ENCODE measurements around the gene FAM25A. TPM values are rescaled to one million over a fixed set of nuclear protein-coding genes. Genes with fewer than 3 reads are reported as not detected.
"Not testable (repeated sequence)": the region's sequence is repeated elsewhere in the genome, so short reads cannot be mapped to it uniquely, and the experiment has no call there.

Gene FAM25A
- not detected in 2 replicates for total RNA-seq

- H3K4me1 Mint-ChIP-seq; H3K27ac Mint-ChIP-seq; intact Hi-C loops (cut with micrococcal nuclease); DNase-seq; H3K4me3 Mint-ChIP-seq; H3K27me3 Mint-ChIP-seq; H3K9me3 Mint-ChIP-seq; H3K36me3 Mint-ChIP-seq (ENCODE audit: low read depth): not testable (repeated sequence)
These were observed at the start of gene FAM25A for GRCh38 chr10:87020056-87020455. Gene FAM25A, plus strand, starts transcription at chr10:87020294. Its CDS starts 31 bp downstream, at chr10:87020325.

DNA sequence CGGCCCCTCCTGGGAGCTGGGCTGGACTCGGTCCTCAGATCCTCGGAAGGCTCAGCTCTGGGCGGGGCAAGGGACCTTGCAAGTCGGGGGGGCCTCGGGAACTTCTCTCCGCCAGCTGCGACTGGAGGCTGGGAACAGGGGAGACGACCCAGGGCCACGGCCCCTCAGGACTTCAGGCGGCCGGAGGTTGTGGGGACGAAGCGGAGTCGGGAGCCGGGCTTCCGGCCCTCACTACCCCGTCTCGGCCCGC is 49.2 kb upstream of the FAM25A start:
- no peaks in the 10 kb centered on the region for H3K9me3 Mint-ChIP-seq
- H3K4me3 Mint-ChIP-seq: peak overlapping the region; percentile 73
- intact Hi-C loops (cut with micrococcal nuclease): loop anchor here (1.0 to 2.0 kb wide), 2 partner anchors 124 to 260 kb away; partner anchors contain the start of genes GLUD1 and SHLD2
- no peak for DNase-seq
- H3K27me3 Mint-ChIP-seq: peaks cover 35% of the 10 kb centered on the region
- no peaks in the 10 kb centered on the region for H3K36me3 Mint-ChIP-seq (ENCODE audit: low read depth)
- peak overlapping the region; percentile 41 for H3K27ac Mint-ChIP-seq
- H3K4me1 Mint-ChIP-seq: peaks cover 18% of the 10 kb centered on the region

GRCh38 chr10:86971232-86971991 is 48.7 kb upstream of the FAM25A start:
- Mint-ChIP-seq H3K4me1 (peaks cover 13% of the 10 kb centered on the region), H3K36me3 (ENCODE audit: low read depth) (no peaks in the 10 kb centered on the region), H3K9me3 (no peaks in the 10 kb centered on the region), H3K27me3 (peaks cover 35% of the 10 kb centered on the region), H3K4me3 (peak overlapping the region; percentile 83), H3K27ac (peak overlapping the region; percentile 89)
- DNase-seq: peak; percentile 95
- intact Hi-C loops (cut with micrococcal nuclease): loop anchor here (1.0 to 2.0 kb wide), 2 partner anchors 123 to 260 kb away; partner anchors contain the start of genes GLUD1 and SHLD2

DNA sequence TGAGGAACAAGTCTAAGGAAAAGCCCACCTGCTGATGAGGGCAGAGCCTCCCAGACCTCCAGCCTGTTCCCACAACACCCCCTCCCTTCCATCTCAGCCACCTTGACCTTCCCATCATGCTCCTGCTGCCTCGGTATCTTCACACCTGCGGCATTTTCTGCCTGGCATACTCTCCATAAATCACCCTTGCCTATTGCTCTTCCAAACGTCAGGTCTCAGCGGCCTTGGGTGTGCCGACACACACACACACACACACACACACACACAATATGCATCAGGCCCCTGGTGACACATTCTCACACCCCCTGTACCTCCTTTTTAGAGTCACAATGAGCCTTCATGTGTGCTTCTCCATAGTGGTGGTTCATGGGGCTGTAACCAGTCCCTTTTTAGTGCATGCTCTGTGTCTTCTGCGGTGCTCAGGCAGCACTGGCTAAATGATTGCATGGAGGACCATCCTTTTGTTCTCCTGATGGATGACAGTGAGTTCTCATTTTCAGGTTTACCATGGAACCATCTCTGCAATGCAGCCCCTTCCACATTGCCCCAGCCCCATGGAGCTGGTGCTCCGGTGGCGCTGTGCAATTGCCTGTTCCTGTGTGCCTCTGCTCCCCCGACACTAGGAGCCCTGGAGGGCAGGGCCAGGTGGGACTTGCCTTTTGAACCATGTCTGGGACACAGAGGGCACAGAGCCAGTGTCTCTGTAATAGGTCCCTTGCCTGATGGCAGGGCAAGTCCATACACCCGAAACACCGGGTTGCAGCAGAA is 47.3 kb upstream of the FAM25A start:
- Mint-ChIP-seq H3K9me3 (no peaks in the 10 kb centered on the region), H3K36me3 (ENCODE audit: low read depth) (no peaks in the 10 kb centered on the region), H3K27me3 (peaks cover 40% of the 10 kb centered on the region), H3K27ac (peak overlapping the region; percentile 1), H3K4me3 (peak overlapping the region; percentile 17), H3K4me1 (peaks cover 8% of the 10 kb centered on the region)
- intact Hi-C loops (cut with micrococcal nuclease): no loop called here
- no peak for DNase-seq

GRCh38 chr10:86974484-86974883 is 45.6 kb upstream of the FAM25A start:
- peaks cover 8% of the 10 kb centered on the region for H3K4me1 Mint-ChIP-seq
- H3K27ac Mint-ChIP-seq: no peak overlapping the region
- intact Hi-C loops (cut with micrococcal nuclease): no loop called here
- no peaks in the 10 kb centered on the region for H3K36me3 Mint-ChIP-seq (ENCODE audit: low read depth)
- no peaks in the 10 kb centered on the region for H3K9me3 Mint-ChIP-seq
- H3K4me3 Mint-ChIP-seq: no peak overlapping the region
- DNase-seq: no peak
- H3K27me3 Mint-ChIP-seq: peaks cover 35% of the 10 kb centered on the region

DNA sequence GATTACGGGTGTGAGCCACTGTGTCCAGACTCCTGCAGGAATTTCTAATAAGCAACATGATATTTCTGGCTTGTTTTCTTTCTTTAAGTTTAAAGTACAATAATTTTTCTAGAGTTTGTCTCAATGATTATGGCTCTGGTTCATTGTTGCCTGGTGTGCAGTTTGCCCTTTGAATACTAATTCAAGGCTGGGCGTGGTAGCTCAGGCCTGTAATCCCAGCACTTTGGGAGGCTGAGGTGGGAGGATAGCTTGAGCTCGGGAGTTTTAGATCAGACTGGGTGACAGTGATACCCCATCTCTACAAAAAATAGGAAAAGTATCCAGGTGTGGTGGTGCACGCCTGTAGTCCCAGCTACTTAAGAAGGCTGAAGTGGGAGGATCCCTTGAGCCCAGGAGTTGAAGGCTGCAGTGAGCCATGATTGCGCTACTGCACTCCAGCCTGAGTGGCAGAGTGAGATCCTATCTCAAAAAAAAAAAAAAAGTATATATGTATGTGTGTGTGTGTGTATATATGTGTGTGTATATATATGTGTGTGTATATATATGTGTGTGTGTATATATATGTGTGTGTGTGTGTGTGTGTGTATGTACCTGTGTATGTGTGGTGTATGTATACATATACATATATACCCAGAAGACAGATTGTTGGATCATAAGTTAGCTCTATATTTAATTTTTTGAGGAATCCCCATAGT is 43.6 kb upstream of the FAM25A start:
- no peak overlapping the region for H3K27ac Mint-ChIP-seq
- DNase-seq: no peak
- H3K36me3 Mint-ChIP-seq (ENCODE audit: low read depth): no peaks in the 10 kb centered on the region
- H3K27me3 Mint-ChIP-seq: peaks cover 37% of the 10 kb centered on the region
- H3K4me3 Mint-ChIP-seq: no peak overlapping the region
- no peaks in the 10 kb centered on the region for H3K9me3 Mint-ChIP-seq
- H3K4me1 Mint-ChIP-seq: peaks cover 4% of the 10 kb centered on the region
- intact Hi-C loops (cut with micrococcal nuclease): no loop called here

DNA sequence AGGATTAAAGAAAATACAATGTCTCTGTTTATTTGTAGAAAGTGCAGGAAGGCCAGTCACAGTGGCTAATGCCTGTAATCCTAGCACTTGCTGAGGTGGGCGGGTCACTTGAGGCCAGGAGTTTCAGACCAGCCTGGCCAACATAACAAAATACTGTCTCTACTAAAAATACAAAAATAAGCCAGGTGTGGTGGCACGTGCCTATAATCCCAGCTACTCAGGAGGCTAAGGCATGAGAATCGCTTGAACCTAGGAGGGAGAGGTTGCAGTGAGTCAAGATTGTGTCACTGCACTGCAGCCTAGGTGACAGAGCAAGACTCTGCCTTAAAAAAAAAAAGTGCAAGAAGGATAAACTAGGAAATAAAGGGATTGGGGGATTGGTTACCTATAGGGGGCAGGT is 41.6 kb upstream of the FAM25A start:
- H3K27me3 Mint-ChIP-seq: peaks cover 31% of the 10 kb centered on the region
- H3K4me3 Mint-ChIP-seq; H3K4me1 Mint-ChIP-seq; H3K36me3 Mint-ChIP-seq (ENCODE audit: low read depth); DNase-seq; H3K9me3 Mint-ChIP-seq; H3K27ac Mint-ChIP-seq; intact Hi-C loops (cut with micrococcal nuclease): not testable (repeated sequence)

DNA sequence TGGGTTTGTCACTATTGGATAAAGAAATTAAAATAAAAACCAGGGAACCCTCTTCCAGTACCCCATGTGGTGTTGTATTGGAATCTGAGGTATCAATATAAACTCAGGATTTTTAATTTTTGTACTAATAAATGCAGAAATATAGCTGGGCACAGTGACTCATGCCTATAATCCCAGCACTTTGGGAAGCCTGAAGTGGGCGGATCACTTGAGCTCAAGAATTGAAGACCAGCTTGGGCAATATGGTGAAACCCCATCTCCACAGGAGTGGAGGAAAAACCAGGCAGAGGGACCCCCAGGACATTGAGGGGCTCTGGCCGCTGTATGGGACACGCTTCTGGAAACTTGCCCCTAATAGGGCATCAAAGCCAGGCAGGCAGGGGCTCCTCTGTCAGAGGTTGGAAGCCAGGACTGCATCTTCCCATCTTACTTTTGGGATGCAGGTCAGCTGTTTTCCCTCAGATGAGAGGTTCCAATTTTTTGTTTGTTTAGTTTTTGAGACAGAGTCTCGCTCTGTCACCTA is 40.7 kb upstream of the FAM25A start:
- H3K4me1 Mint-ChIP-seq: no peaks in the 10 kb centered on the region
- no peaks in the 10 kb centered on the region for H3K36me3 Mint-ChIP-seq (ENCODE audit: low read depth)
- DNase-seq: no peak
- no peak overlapping the region for H3K27ac Mint-ChIP-seq
- no peak overlapping the region for H3K4me3 Mint-ChIP-seq
- intact Hi-C loops (cut with micrococcal nuclease): no loop called here
- H3K9me3 Mint-ChIP-seq: no peaks in the 10 kb centered on the region
- peaks cover 31% of the 10 kb centered on the region for H3K27me3 Mint-ChIP-seq

- no peaks in the 10 kb centered on the region for H3K36me3 Mint-ChIP-seq (ENCODE audit: low read depth)
- intact Hi-C loops (cut with micrococcal nuclease): no loop called here
These were observed 40.1 kb upstream of the FAM25A start for GRCh38 chr10:86979977-86980448.

DNA sequence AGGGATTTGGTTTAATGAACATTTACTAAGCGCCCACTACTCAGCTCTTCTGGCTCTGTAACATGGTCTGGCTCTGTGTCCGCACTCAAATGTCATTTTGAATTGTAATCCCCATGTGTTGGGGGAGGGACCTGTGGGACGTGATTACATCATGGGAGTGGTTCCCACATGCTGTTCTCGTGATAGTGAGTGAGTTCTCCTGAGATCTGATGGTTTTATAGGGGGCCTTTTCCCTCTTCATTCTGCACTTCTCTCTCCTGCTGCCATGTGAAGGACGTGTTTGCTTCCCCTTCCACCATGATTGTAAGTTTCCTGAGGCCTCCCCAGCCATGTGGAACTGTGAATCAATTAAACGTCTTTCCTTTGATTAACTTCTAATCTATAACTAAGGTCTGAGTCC is 39.1 kb upstream of the FAM25A start:
- H3K9me3 Mint-ChIP-seq; DNase-seq; intact Hi-C loops (cut with micrococcal nuclease); H3K27ac Mint-ChIP-seq; H3K36me3 Mint-ChIP-seq (ENCODE audit: low read depth); H3K4me3 Mint-ChIP-seq; H3K4me1 Mint-ChIP-seq: not testable (repeated sequence)
- peaks cover 36% of the 10 kb centered on the region for H3K27me3 Mint-ChIP-seq

More at GRCh38 chr10:86979977-86980448, 40.1 kb upstream of the FAM25A start:
- Mint-ChIP-seq H3K4me3 (no peak overlapping the region), H3K9me3 (no peaks in the 10 kb centered on the region), H3K4me1 (no peaks in the 10 kb centered on the region), H3K27me3 (peaks cover 33% of the 10 kb centered on the region), H3K27ac (no peak overlapping the region)
- no peak for DNase-seq

GRCh38 chr10:86981716-86982115 is 38.4 kb upstream of the FAM25A start:
- Mint-ChIP-seq H3K27me3 (peaks cover 36% of the 10 kb centered on the region), H3K9me3 (no peaks in the 10 kb centered on the region), H3K36me3 (ENCODE audit: low read depth) (no peaks in the 10 kb centered on the region), H3K4me3 (no peak overlapping the region), H3K4me1 (no peaks in the 10 kb centered on the region), H3K27ac (no peak overlapping the region)
- intact Hi-C loops (cut with micrococcal nuclease): no loop called here
- no peak for DNase-seq

DNA sequence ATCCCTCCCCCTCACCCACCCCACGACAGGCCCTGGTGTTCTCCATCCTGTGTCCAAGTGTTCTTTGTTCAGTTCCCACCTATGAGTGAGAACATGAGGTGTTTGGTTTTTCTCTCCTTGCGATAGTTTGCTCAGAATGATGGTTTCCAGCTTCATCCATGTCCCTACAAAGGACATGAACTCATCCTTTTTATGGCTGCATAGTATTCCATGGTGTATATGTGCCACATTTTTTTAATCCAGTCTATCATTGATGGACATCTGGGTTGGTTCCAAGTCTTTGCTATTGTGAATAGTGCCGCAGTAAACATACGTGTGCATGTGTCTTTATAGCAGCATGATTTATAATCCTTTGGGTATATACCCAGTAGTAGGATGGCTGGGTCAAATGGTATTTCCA is 35.6 kb upstream of the FAM25A start:
- H3K4me1 Mint-ChIP-seq; intact Hi-C loops (cut with micrococcal nuclease); H3K27ac Mint-ChIP-seq; DNase-seq; H3K36me3 Mint-ChIP-seq (ENCODE audit: low read depth); H3K4me3 Mint-ChIP-seq; H3K9me3 Mint-ChIP-seq: not testable (repeated sequence)
- H3K27me3 Mint-ChIP-seq: peaks cover 44% of the 10 kb centered on the region

GRCh38 chr10:86988520-86988919 is 31.6 kb upstream of the FAM25A start:
- Mint-ChIP-seq H3K36me3 (ENCODE audit: low read depth) (no peaks in the 10 kb centered on the region), H3K4me1 (no peaks in the 10 kb centered on the region), H3K27me3 (peaks cover 37% of the 10 kb centered on the region)

DNA sequence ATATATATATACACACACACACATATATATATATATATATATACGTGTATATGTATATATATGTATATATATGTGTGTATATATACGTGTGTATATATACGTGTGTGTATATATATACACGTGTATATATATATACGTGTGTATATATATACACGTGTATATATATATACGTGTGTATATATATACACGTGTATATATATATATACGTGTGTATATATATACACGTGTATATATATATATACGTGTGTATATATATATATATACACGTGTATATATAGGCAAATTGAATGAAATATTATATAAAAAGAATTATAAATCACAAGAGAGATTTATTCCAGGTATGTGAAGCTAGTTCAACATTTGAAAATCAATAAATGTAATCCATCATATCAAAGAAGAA is 28.7 kb upstream of the FAM25A start:
- intact Hi-C loops (cut with micrococcal nuclease): not testable (repeated sequence)

More at GRCh38 chr10:86988520-86988919, 31.6 kb upstream of the FAM25A start:
- H3K4me3 Mint-ChIP-seq: no peak overlapping the region
- no peak for DNase-seq
- intact Hi-C loops (cut with micrococcal nuclease): no loop called here
- no peak overlapping the region for H3K27ac Mint-ChIP-seq
- H3K9me3 Mint-ChIP-seq: no peaks in the 10 kb centered on the region

More for the DNA sequence above, 28.7 kb upstream of the FAM25A start:
- not testable (repeated sequence) for H3K27ac Mint-ChIP-seq; H3K4me1 Mint-ChIP-seq; H3K4me3 Mint-ChIP-seq; H3K36me3 Mint-ChIP-seq (ENCODE audit: low read depth); DNase-seq; H3K9me3 Mint-ChIP-seq
- peaks cover 32% of the 10 kb centered on the region for H3K27me3 Mint-ChIP-seq
